ENCODE measurements around the gene CFAP300.

GRCh38 chr11:102071497-102072472 is 24.5 kb downstream of the CFAP300 start:
- no peak for TF ChIP-seq CTCF (conservative IDR thresholded peaks at IDR 0.05 in 1 of 2, IDR thresholded peaks at IDR 0.05 in 1 of 2; ENCODE audit: low read depth in 1 of 2, low read length in 2 of 2)
- TF ChIP-seq EZH2 (IDR thresholded peaks at IDR 0.05; ENCODE audit: low read length, missing control alignments) = no peak
